H9 (cell line): ENCODE results near the gene SST. TPM values are rescaled to one million over a fixed set of nuclear protein-coding genes. Genes with fewer than 3 reads are reported as not detected.

Source experiments
- DNase-seq: peaks from one replicate; pipeline ENCODE4 v3.0.0-alpha.2; 2017
- H2AFZ ChIP-seq: one replicate; pipeline ENCODE4 v1.6.1; 2013; ENCODE audit warnings: mild to moderate bottlenecking, low read length, control low read depth, moderate library complexity
- H2AK5ac ChIP-seq: 2 replicates; pipeline ENCODE4 v1.6.1; 2013; ENCODE audit warnings: low read length, control low read depth, mixed read lengths; ENCODE audit not compliant: insufficient read length
- H2BK120ac ChIP-seq: one replicate; pipeline ENCODE4 v1.6.1; 2013; ENCODE audit warnings: low read depth, mild to moderate bottlenecking, low read length, control low read depth, inconsistent platforms; ENCODE audit not compliant: poor library complexity, severe bottlenecking
- H2BK12ac ChIP-seq: 2 replicates; pipeline ENCODE4 v1.6.1; 2013; ENCODE audit warnings: low read length, control low read depth, mixed read lengths, low read depth; ENCODE audit not compliant: insufficient read length
- H2BK15ac ChIP-seq: 2 replicates; pipeline ENCODE4 v1.6.1; 2013; ENCODE audit warnings: low read depth, low read length, control low read depth
- H2BK20ac ChIP-seq: one replicate; pipeline ENCODE4 v1.6.1; 2013; ENCODE audit warnings: low read depth, mild to moderate bottlenecking, low read length, control low read depth, inconsistent platforms; ENCODE audit not compliant: poor library complexity, severe bottlenecking
- H2BK5ac ChIP-seq: 2 replicates; pipeline ENCODE4 v1.6.1; 2013; ENCODE audit warnings: low read length, control low read depth, mixed read lengths; ENCODE audit not compliant: insufficient read length
- H3K14ac ChIP-seq: 2 replicates; pipeline ENCODE4 v1.6.1; 2013; ENCODE audit warnings: low read length, control low read depth; ENCODE audit not compliant: insufficient read depth
- H3K18ac ChIP-seq: 2 replicates; pipeline ENCODE4 v1.6.1; 2013; ENCODE audit warnings: low read depth, mild to moderate bottlenecking, mixed read lengths, low read length, control low read depth; ENCODE audit not compliant: insufficient read length
- H3K23ac ChIP-seq: 2 replicates; pipeline ENCODE4 v1.6.1; 2013; ENCODE audit warnings: low read length, control low read depth, mixed read lengths, low read depth; ENCODE audit not compliant: insufficient read length
- H3K23me2 ChIP-seq: 2 replicates; pipeline ENCODE4 v1.6.1; 2013; ENCODE audit warnings: low read depth, mild to moderate bottlenecking, mixed read lengths, low read length, control low read depth; ENCODE audit not compliant: insufficient read length, poor library complexity, severe bottlenecking
- H3K27ac ChIP-seq: 2 replicates; pipeline ENCODE4 v1.5.1; 2013; ENCODE audit warnings: low read length, control low read depth, mixed read lengths, low read depth; ENCODE audit not compliant: insufficient read length
- H3K27me3 ChIP-seq: 2 replicates; pipeline ENCODE4 v1.6.1; 2013; ENCODE audit warnings: low read length, control low read depth, inconsistent platforms; ENCODE audit not compliant: insufficient read depth
- H3K4ac ChIP-seq: 2 replicates; pipeline ENCODE4 v1.6.1; 2013; ENCODE audit warnings: low read depth, mild to moderate bottlenecking, control low read depth, inconsistent platforms, low read length, moderate library complexity
- H3K4me1 ChIP-seq: 2 replicates; pipeline ENCODE4 v1.6.1; 2013; ENCODE audit warnings: low read length, control low read depth, inconsistent platforms; ENCODE audit not compliant: insufficient read depth
- H3K4me2 ChIP-seq: 2 replicates; pipeline ENCODE4 v1.6.1; 2013; ENCODE audit warnings: low read length, control low read depth, mixed read lengths; ENCODE audit not compliant: insufficient read length, insufficient read depth
- H3K56ac ChIP-seq: 2 replicates; pipeline ENCODE4 v1.6.1; 2013; ENCODE audit warnings: low read depth, mild to moderate bottlenecking, mixed read lengths, low read length, control low read depth; ENCODE audit not compliant: insufficient read length
- H3K79me1 ChIP-seq: 2 replicates; pipeline ENCODE4 v1.6.1; 2013; ENCODE audit warnings: low read depth, mild to moderate bottlenecking, moderate library complexity, low read length, control low read depth, inconsistent platforms; ENCODE audit not compliant: insufficient read depth, poor library complexity, severe bottlenecking
- H3K79me2 ChIP-seq: 2 replicates; pipeline ENCODE4 v1.6.1; 2013; ENCODE audit warnings: low read length, control low read depth, inconsistent platforms; ENCODE audit not compliant: insufficient read depth
- H3K9ac ChIP-seq: 2 replicates; pipeline ENCODE4 v1.6.1; 2013; ENCODE audit warnings: low read length, control low read depth, mixed read lengths; ENCODE audit not compliant: insufficient read length; ENCODE audit errors: extremely low read depth
- H3K9me3 ChIP-seq: one replicate; pipeline ENCODE4 v1.6.1; 2013; ENCODE audit warnings: low read depth, low read length, inconsistent platforms; ENCODE audit not compliant: control insufficient read depth
- H3T11ph ChIP-seq: one replicate; pipeline ENCODE4 v1.6.1; 2013; ENCODE audit warnings: mild to moderate bottlenecking, low read length, control low read depth, inconsistent platforms
- H4K20me1 ChIP-seq: one replicate; pipeline ENCODE4 v1.6.1; 2013; ENCODE audit not compliant: control insufficient read depth, insufficient read length, insufficient read depth
- H4K5ac ChIP-seq: 2 replicates; pipeline ENCODE4 v1.6.1; 2013; ENCODE audit warnings: low read depth, mild to moderate bottlenecking, mixed read lengths, low read length, control low read depth; ENCODE audit not compliant: insufficient read length
- H4K8ac ChIP-seq: replicated peaks from 2 replicates; pipeline ENCODE4 v1.6.1; 2013; ENCODE audit warnings: low read length, control low read depth, mixed read lengths, low read depth; ENCODE audit not compliant: insufficient read length
- H4K91ac ChIP-seq: 2 replicates; pipeline ENCODE4 v1.6.1; 2013; ENCODE audit warnings: low read depth, mild to moderate bottlenecking, moderate library complexity, mixed read lengths, low read length, control low read depth; ENCODE audit not compliant: insufficient read length
- H3K27ac Mint-ChIP-seq, 3 experiments: 2 replicates in 2 of 3; 3 replicates in 1 of 3; pipeline ENCODE4 v1.8.0; 2020 to 2021; ENCODE audit warnings: mixed read lengths in 3 of 3, mild to moderate bottlenecking in 1 of 3, moderate library complexity in 1 of 3
- H3K27me3 Mint-ChIP-seq: 2 replicates; pipeline ENCODE4 v1.8.0; 2021; ENCODE audit warnings: low read depth, mild to moderate bottlenecking, moderate library complexity, mixed read lengths
- H3K36me3 Mint-ChIP-seq, 3 experiments: 2 replicates in 2 of 3; 3 replicates in 1 of 3; pipeline ENCODE4 v1.8.0; 2020 to 2021; ENCODE audit warnings: low read depth in 3 of 3, mixed read lengths in 3 of 3; ENCODE audit not compliant: insufficient read depth in 1 of 3
- H3K4me1 Mint-ChIP-seq, 2 experiments: 2 replicates each; pipeline ENCODE4 v1.8.0; 2020; ENCODE audit warnings: mixed read lengths in 2 of 2
- H3K4me3 Mint-ChIP-seq, 2 experiments: 2 replicates in 1 of 2; 3 replicates in 1 of 2; pipeline ENCODE4 v1.8.0; 2020 to 2021; ENCODE audit warnings: mild to moderate bottlenecking in 2 of 2, mixed read lengths in 2 of 2, moderate library complexity in 1 of 2
- H3K9me3 Mint-ChIP-seq, 2 experiments: 2 replicates in 1 of 2; 3 replicates in 1 of 2; pipeline ENCODE4 v1.8.0; 2020; ENCODE audit warnings: mild to moderate bottlenecking in 2 of 2, mixed read lengths in 2 of 2, moderate library complexity in 1 of 2
- CTCF ChIP-seq: fragments of 200-600 bp; sonication (generic); conservative IDR thresholded peaks from 3 replicates; pipeline ENCODE4 v1.8.0; 2021; ENCODE audit warnings: antibody characterized with exemption, mild to moderate bottlenecking
- WGBS: extraction: QIAGEN DNeasy Blood & Tissue Kit; methylation state at CpG from one replicate; pipeline ENCODE4 v1.1.7; 2013; ENCODE audit warnings: missing lambda C conversion rate, low lambda C conversion rate, mixed read lengths; ENCODE audit not compliant: insufficient read length; ENCODE audit errors: extremely low coverage; 5-methylcytosine and 5-hydroxymethylcytosine counted together
- total RNA-seq: library from RNA; stranded (reverse); gene quantifications from 2 replicates; pipeline ENCODE4 v1.2.1, GENCODE V29; 2021

SST gene
- total RNA-seq, 1 experiment from 2014 or later = not detected

DNA sequence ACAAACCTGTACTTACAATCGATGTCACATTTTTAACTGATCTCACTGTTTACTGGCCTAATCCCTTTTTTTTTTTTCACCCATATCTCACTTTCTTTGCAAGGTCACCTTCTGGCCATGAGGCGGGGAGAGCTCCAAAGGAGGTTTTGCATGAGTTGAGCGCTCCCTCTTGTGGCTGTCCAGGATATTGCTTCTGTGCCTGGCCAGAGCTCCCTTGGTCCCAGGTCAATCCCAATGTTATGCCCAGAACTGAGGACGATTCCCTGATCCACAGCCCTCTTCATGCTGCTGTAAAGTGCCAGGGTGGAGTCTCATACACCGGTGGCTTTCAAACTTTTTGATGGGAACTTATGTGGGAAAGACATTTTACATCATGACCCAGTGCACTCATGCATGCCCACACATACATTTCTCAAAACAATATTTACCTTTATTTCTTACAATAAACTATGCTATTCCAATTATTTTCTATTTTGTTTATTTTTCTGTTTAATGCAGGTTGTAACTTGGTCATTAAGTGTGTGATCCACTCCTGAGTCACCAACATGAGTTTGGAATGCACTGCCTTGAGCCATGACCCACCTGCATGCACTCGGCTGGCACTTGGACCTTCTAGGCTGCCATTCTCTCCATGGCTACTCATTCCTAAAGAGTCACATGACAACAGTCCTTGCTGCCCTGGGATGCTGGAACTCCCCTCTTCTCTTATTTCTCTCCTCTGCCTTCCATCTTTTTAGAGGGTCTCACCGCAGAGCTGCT lies 9.6 kb upstream of the SST start:
- Mint-ChIP-seq H3K4me3 (no peak overlapping the region), H3K9me3 (peaks cover 2 to 4% of the 10 kb centered on the region in 2 experiments; a peak in 4 of 5 replicates), H3K27me3 (peaks cover 11% of the 10 kb centered on the region), H3K27ac (peak overlapping the region in 1 of 3 experiments; percentile 31; a peak in 2 of 7 replicates), H3K36me3 (no peaks in the 10 kb centered on the region), H3K4me1 (peaks cover 10 to 15% of the 10 kb centered on the region in 2 experiments)
- no peak overlapping the region for H3K9ac ChIP-seq
- H3K27ac ChIP-seq = no peak overlapping the region
- H2BK120ac ChIP-seq = no peak overlapping the region
- H3K56ac ChIP-seq = no peak overlapping the region
- no CpG with 5 or more reads among the region's 7 CpGs for WGBS
- no peak overlapping the region for H2BK12ac ChIP-seq
- H4K8ac ChIP-seq = no peak overlapping the region
- H2AFZ ChIP-seq = no peak overlapping the region
- H3K23ac ChIP-seq = no peak overlapping the region
- peak; percentile 89 for DNase-seq
- no peak overlapping the region for H2BK5ac ChIP-seq
- H2BK15ac ChIP-seq = no peak overlapping the region
- no peaks in the 10 kb centered on the region for H3K79me2 ChIP-seq
- H3K4ac ChIP-seq = no peak overlapping the region
- peak; percentile 93 for TF ChIP-seq CTCF
- H4K20me1 ChIP-seq = no peaks in the 10 kb centered on the region
- H4K5ac ChIP-seq = no peak overlapping the region
- no peak overlapping the region for H4K91ac ChIP-seq
- no peak overlapping the region for H3K18ac ChIP-seq
- H3K14ac ChIP-seq = no peak overlapping the region
- no peaks in the 10 kb centered on the region for H3K23me2 ChIP-seq
- H3K4me2 ChIP-seq = no peak overlapping the region
- H3K9me3 ChIP-seq = no peaks in the 10 kb centered on the region
- no peak overlapping the region for H2BK20ac ChIP-seq
- no peaks in the 10 kb centered on the region for H3K27me3 ChIP-seq
- H2AK5ac ChIP-seq = no peak overlapping the region
- H3K4me1 ChIP-seq = no peaks in the 10 kb centered on the region
- H3T11ph ChIP-seq = no peak overlapping the region
- no peaks in the 10 kb centered on the region for H3K79me1 ChIP-seq
